ENCODE measurements around the gene IGSF21.

DNA sequence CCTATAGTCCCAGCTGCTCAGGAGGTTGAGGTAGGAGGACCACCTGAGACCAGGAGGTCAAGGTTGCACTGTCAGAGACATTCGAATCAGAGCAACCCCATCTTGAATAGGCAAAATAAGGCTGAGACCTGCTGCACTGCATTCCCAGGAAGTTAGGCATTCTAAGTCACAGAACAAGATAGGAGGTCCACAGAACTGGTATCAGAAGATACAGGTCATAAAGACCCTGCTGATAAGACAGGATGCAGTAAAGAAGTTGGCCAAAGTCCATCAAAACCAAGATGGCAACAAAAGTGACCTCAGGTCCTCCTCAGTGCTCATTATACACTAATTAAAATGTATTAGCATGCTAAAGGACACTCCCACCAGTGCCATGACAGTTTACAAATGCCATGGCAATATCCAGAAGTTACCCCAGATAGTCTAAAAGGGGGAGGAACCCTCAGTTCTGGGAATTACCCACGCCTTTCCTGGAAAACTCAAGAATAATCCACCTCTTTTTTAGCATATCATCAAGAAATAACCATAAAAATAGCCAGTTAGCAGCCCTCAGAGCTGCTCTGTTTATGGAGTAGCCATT lies 307.9 kb downstream of the IGSF21 start:
- TF ChIP-seq, protein P1, sequence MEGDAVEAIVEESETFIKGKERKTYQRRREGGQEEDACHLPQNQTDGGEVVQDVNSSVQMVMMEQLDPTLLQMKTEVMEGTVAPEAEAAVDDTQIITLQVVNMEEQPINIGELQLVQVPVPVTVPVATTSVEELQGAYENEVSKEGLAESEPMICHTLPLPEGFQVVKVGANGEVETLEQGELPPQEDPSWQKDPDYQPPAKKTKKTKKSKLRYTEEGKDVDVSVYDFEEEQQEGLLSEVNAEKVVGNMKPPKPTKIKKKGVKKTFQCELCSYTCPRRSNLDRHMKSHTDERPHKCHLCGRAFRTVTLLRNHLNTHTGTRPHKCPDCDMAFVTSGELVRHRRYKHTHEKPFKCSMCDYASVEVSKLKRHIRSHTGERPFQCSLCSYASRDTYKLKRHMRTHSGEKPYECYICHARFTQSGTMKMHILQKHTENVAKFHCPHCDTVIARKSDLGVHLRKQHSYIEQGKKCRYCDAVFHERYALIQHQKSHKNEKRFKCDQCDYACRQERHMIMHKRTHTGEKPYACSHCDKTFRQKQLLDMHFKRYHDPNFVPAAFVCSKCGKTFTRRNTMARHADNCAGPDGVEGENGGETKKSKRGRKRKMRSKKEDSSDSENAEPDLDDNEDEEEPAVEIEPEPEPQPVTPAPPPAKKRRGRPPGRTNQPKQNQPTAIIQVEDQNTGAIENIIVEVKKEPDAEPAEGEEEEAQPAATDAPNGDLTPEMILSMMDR (IDR thresholded peaks at IDR 0.05) = no peak
- no peak for TF ChIP-seq POLR2A (IDR thresholded peaks at IDR 0.05)
